ENCODE results near the gene VPS13D.

DNA sequence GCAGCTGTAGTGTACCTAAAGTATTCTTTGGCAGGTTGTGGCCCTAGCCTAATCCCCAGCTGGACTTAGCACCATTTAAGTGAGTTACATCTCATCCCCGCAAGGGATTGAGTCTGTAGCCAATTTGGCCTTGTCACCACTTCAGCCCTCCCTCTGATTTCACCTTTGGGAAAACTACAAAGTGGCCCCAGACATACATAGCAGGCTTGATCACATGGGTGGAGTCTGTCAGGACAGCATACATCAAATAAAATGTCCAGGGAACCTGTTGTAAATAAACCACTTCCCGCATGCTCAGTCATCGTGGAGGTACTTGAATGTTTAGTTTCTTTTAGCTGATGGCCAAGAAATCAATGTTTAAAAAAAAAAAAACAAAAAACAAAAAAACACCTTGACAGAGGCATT is 245.7 kb downstream of the VPS13D start:
- TF ChIP-seq, protein P1, sequence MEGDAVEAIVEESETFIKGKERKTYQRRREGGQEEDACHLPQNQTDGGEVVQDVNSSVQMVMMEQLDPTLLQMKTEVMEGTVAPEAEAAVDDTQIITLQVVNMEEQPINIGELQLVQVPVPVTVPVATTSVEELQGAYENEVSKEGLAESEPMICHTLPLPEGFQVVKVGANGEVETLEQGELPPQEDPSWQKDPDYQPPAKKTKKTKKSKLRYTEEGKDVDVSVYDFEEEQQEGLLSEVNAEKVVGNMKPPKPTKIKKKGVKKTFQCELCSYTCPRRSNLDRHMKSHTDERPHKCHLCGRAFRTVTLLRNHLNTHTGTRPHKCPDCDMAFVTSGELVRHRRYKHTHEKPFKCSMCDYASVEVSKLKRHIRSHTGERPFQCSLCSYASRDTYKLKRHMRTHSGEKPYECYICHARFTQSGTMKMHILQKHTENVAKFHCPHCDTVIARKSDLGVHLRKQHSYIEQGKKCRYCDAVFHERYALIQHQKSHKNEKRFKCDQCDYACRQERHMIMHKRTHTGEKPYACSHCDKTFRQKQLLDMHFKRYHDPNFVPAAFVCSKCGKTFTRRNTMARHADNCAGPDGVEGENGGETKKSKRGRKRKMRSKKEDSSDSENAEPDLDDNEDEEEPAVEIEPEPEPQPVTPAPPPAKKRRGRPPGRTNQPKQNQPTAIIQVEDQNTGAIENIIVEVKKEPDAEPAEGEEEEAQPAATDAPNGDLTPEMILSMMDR (IDR thresholded peaks at IDR 0.05): peak in 1 of 7 experiments; percentile 20
- no peak for TF ChIP-seq POLR2A (IDR thresholded peaks at IDR 0.05)

All from body of pancreas (tissue), 4 donors.